ENCODE measurements around the gene DHX36.

The DHX36 gene

DNA sequence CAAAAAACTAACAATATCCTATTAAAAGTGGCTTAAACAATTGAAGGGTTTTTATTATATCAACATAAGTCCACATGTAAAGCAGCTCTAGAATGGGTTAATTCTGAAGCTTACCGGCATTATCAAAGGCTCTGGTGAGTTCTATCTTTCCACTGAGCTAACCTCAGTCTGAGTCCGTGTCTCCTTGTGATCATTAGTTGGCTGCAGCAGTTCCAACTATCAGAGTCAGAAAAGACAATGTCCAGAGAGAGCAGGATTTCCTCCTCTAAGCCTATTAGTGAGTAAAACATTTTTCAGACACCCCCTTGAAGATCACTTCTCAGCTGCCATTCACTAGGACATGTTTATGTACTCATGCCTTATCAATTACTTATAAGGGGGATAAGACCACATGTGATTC lies 49.9 kb downstream of the DHX36 start:
- TF ChIP-seq, protein P1, sequence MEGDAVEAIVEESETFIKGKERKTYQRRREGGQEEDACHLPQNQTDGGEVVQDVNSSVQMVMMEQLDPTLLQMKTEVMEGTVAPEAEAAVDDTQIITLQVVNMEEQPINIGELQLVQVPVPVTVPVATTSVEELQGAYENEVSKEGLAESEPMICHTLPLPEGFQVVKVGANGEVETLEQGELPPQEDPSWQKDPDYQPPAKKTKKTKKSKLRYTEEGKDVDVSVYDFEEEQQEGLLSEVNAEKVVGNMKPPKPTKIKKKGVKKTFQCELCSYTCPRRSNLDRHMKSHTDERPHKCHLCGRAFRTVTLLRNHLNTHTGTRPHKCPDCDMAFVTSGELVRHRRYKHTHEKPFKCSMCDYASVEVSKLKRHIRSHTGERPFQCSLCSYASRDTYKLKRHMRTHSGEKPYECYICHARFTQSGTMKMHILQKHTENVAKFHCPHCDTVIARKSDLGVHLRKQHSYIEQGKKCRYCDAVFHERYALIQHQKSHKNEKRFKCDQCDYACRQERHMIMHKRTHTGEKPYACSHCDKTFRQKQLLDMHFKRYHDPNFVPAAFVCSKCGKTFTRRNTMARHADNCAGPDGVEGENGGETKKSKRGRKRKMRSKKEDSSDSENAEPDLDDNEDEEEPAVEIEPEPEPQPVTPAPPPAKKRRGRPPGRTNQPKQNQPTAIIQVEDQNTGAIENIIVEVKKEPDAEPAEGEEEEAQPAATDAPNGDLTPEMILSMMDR (IDR thresholded peaks at IDR 0.05; ENCODE audit: control insufficient read depth, extremely low read depth, insufficient read depth) = no peak
- DNase-seq (ENCODE audit: low read depth) = no peak
- no peak overlapping the region for H3K4me3 ChIP-seq (ENCODE audit: low read depth, low read length)

DNA sequence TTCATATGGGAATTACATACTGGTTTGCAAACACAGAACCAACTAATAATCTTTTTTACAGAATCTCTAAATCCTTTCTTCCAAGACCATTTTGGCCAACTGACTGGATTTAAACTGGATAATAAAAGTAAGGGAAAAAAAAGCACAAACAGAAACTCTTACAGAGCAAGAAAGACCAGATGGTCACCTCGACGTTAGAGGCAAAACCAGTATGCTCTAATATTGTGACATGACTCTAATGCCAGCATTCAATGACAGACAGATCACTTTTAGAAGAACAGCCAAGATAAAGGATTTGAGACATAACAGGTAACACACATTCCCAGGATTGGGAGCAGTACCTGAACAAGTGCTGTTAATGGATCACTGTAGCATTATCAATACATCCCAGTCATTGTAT lies 50.9 kb downstream of the DHX36 start:
- no peak for DNase-seq (ENCODE audit: low read depth)
- no peak overlapping the region for H3K4me3 ChIP-seq (ENCODE audit: low read depth, low read length)
- TF ChIP-seq, protein P1 (IDR thresholded peaks at IDR 0.05; ENCODE audit: control insufficient read depth, extremely low read depth, insufficient read depth) = no peak

DNA sequence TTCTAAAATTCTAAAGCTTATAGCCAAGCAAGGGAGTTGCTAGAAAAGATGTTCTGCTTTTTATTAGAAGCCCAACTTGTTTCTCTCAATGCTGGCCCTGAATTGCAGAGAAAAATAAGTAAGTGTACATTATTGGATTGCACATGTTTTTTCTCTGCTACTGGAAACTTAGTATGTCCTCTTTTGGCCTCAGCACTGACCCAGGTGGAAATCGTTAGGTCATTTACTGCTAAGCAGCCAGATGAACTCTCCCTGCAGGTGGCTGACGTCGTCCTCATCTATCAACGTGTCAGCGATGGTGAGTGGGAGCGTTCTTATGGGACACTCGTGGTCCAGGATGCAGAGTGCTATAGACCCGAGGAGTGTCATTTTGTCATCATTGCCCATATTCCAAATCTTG lies 69.8 kb downstream of the DHX36 start:
- TF ChIP-seq, protein P1 (IDR thresholded peaks at IDR 0.05; ENCODE audit: control insufficient read depth, extremely low read depth, insufficient read depth) = no peak
- H3K4me3 ChIP-seq (ENCODE audit: low read depth, low read length) = no peak overlapping the region
- DNase-seq (ENCODE audit: low read depth) = no peak

DNA sequence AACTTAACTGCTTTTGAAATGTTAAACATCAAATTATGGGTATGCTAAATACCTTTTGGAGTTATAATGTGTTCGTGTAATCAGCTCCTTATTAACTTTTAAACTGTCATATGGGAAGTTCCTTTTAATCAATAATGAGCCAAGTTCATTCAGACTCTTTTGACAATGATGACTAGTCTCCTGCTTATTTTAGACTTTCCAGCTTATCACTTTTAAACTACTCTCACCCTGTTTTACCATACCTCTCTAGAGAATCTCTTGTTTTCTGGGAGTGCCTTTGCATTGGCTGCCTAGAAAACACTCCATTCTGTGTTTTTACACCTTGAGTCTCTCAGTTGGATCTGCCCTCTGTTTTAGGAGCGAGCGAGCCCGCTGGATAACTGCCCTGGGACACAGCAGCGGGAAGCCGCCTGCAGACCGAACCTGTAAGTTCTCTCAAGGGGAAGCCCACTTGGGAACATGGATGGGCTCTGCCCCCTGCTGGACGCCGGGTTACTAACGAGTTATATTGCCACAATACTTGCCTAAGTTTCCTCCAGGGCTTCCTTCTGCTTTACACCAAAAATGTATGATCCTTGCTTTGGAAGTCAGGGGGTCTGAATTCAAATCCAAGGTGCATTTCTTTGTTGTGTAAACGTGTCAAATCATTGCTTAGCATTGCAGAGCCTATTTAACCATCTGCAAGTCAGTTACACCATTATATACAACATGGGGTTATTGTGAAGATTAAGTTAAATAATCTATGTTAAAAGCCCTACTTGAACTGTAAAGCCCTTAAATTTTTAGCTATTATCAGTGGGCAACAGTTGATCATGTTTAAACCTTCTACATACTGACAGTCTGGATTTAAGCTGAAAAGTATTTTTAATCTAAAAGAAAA lies 71.3 kb downstream of the DHX36 start:
- no peak overlapping the region for H3K4me3 ChIP-seq (ENCODE audit: low read depth, low read length)
- TF ChIP-seq, protein P1 (IDR thresholded peaks at IDR 0.05; ENCODE audit: control insufficient read depth, extremely low read depth, insufficient read depth) = peak; percentile 92
- peak; percentile 82 for DNase-seq (ENCODE audit: low read depth)

DNA sequence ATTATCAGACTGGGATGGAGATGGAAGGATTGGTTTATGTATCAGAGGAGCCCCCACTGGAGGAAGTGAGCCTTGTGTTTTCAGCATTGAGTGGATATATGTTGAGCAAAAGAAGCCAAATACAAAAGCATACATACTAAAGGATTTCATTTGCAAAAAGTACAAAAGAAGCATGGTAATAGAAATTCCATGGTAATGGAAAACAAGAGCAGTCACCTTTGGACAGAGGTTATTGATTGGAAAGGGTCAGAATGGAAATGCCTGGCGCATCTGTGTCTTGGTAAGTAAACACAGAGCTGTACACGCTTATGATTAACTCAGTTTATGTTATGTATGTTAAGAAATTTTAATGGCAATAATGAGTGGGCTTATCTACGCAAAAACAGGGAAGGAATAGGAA lies 72.7 kb downstream of the DHX36 start:
- TF ChIP-seq, protein P1 (IDR thresholded peaks at IDR 0.05; ENCODE audit: control insufficient read depth, extremely low read depth, insufficient read depth) = no peak
- no peak for DNase-seq (ENCODE audit: low read depth)
- H3K4me3 ChIP-seq (ENCODE audit: low read depth, low read length) = no peak overlapping the region

DNA sequence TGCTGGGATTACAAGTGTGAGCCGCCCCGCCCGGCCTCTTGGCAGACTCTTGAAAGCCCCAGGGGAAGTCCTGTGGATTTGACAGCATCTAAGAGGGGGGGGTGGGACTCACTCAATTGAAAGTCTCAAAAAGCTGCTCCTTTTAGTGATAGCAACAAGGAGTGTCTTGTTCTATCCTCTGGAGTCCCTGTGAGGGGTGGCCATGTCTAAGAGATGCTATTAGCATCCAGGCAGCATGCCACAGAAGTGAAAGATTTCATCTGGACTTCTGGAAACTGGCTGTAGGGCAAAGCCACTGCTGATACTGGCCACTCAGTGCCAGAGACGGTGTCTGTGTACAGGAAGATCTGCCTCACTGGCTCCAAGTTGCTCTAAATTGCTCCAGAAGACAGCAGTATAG lies 74.0 kb downstream of the DHX36 start:
- no peak overlapping the region for H3K4me3 ChIP-seq (ENCODE audit: low read depth, low read length)
- TF ChIP-seq, protein P1 (IDR thresholded peaks at IDR 0.05; ENCODE audit: control insufficient read depth, extremely low read depth, insufficient read depth) = no peak
- no peak for DNase-seq (ENCODE audit: low read depth)

Measured in LNCaP clone FGC (cell line).